GM19023 (cell line): ENCODE results near the gene DIAPH3.
"Not testable (repeated sequence)": the region's sequence is repeated elsewhere in the genome, so short reads cannot be mapped to it uniquely, and the experiment has no call there.

Source experiments
- ATAC-seq: cut with Tn5 transposase; IDR thresholded peaks from one replicate; pipeline ENCODE4 v1.9.1; 2021; ENCODE audit warnings: mild to moderate bottlenecking, moderate library complexity; ENCODE audit not compliant: unreplicated experiment

DIAPH3 gene

GRCh38 chr13:60163478-60164233, at the start of gene DIAPH3:
Gene DIAPH3, minus strand, starts transcription at chr13:60163928. Its CDS starts 162 bp downstream, at chr13:60163766.
- peak; percentile 100 for ATAC-seq

GRCh38 chr13:60213236-60213744, 49.6 kb upstream of the DIAPH3 start:
- no peak for ATAC-seq

- no peak for ATAC-seq
Observed at GRCh38 chr13:60211548-60211947, 47.8 kb upstream of the DIAPH3 start.

- ATAC-seq: no peak
Observed at GRCh38 chr13:60210510-60211330, 47.0 kb upstream of the DIAPH3 start.

GRCh38 chr13:60205499-60205898, 41.8 kb upstream of the DIAPH3 start:
- not testable (repeated sequence) for ATAC-seq

- ATAC-seq: no peak
Observed at GRCh38 chr13:60201286-60201685, 37.6 kb upstream of the DIAPH3 start.

- not testable (repeated sequence) for ATAC-seq
Observed at GRCh38 chr13:60195893-60196292, 32.2 kb upstream of the DIAPH3 start.

- ATAC-seq: no peak
Observed at GRCh38 chr13:60182907-60183306, 19.2 kb upstream of the DIAPH3 start.

GRCh38 chr13:60178327-60178726, 14.6 kb upstream of the DIAPH3 start:
- ATAC-seq: no peak

GRCh38 chr13:60175571-60175970, 11.8 kb upstream of the DIAPH3 start:
- ATAC-seq: no peak

- no peak for ATAC-seq
Observed at GRCh38 chr13:60174113-60174512, 10.4 kb upstream of the DIAPH3 start.

GRCh38 chr13:60172111-60172510, 8.4 kb upstream of the DIAPH3 start:
- ATAC-seq: no peak

GRCh38 chr13:60170414-60170813, 6.7 kb upstream of the DIAPH3 start:
- ATAC-seq: no peak

GRCh38 chr13:60169239-60170031, 5.7 kb upstream of the DIAPH3 start:
- ATAC-seq: no peak

- ATAC-seq: no peak
Observed at GRCh38 chr13:60167121-60167520, 3.4 kb upstream of the DIAPH3 start.

- no peak for ATAC-seq
Observed at GRCh38 chr13:60165391-60166099, 1.8 kb upstream of the DIAPH3 start.

GRCh38 chr13:60164234-60164889, 634 bp upstream of the DIAPH3 start:
- ATAC-seq: peak; percentile 30

- no peak for ATAC-seq
Observed at GRCh38 chr13:60162096-60162495, 1.6 kb downstream of the DIAPH3 start.

GRCh38 chr13:60158321-60158801, 5.4 kb downstream of the DIAPH3 start:
- no peak for ATAC-seq

- no peak for ATAC-seq
Observed at GRCh38 chr13:60155978-60156377, 7.8 kb downstream of the DIAPH3 start.
